Measurements from ENCODE around the gene CPA1. TPM values are rescaled to one million over a fixed set of nuclear protein-coding genes. Genes with fewer than 3 reads are reported as not detected.
A peak's percentile ranks its signal among the peaks of the same experiment; 100 is the strongest.

CPA1 gene
- polyA plus RNA-seq, 1 donor (not counting 4 experiments of a cell fraction or from before 2014, with no cell fraction given), result not detected

GRCh38 chr7:130333832-130334231 is 46.5 kb upstream of the CPA1 start:
- Histone ChIP-seq H3K4me2 (ENCODE audit: control insufficient read depth, extremely low read depth, insufficient read depth, low read depth, low read length) (no peak overlapping the region), H2AFZ (ENCODE audit: control insufficient read depth, low read length) (no peak overlapping the region), H3K9me3 (ENCODE audit: control insufficient read depth, low read depth, low read length) (no peaks in the 10 kb centered on the region), H3K27me3 (ENCODE audit: control insufficient read depth, extremely low read depth, insufficient read depth, low read length) (no peaks in the 10 kb centered on the region), H3K4me3 (ENCODE audit: control insufficient read depth in 2 of 3, extremely low read depth in 1 of 3, insufficient read depth in 2 of 3, low read depth in 1 of 3, low read length in 3 of 3) (no peak overlapping the region), H3K27ac (ENCODE audit: control insufficient read depth, insufficient read depth, low read length) (no peak overlapping the region), H4K20me1 (ENCODE audit: control insufficient read depth, extremely low read depth, insufficient read depth, low read length) (no peaks in the 10 kb centered on the region), H3K36me3 (ENCODE audit: control insufficient read depth in 2 of 2, extremely low read depth in 1 of 2, insufficient read depth in 2 of 2, low read length in 2 of 2) (no peaks in the 10 kb centered on the region), H3K4me1 (ENCODE audit: control insufficient read depth, extremely low read depth, insufficient read depth, low read length) (no peaks in the 10 kb centered on the region), H3K9ac (ENCODE audit: control insufficient read depth, extremely low read depth, insufficient read depth, low read length) (no peak overlapping the region), H3K9me1 (ENCODE audit: control insufficient read depth, extremely low read depth, insufficient read depth, low read length) (no peaks in the 10 kb centered on the region), H3K79me2 (ENCODE audit: control insufficient read depth, insufficient read depth, low read length) (no peaks in the 10 kb centered on the region)
- FAIRE-seq, result no peak
- no peak for DNase-seq (ENCODE audit: low read depth, low spot score)
- TF ChIP-seq CTCF (optimal IDR thresholded peaks at IDR 0.05 in 1 of 3, IDR thresholded peaks at IDR 0.05 in 1 of 3, conservative IDR thresholded peaks at IDR 0.05 in 1 of 3; ENCODE audit: extremely low read depth in 1 of 3, insufficient read depth in 2 of 3, low read length in 3 of 3), result no peak
- no peak for TF ChIP-seq EZH2 (IDR thresholded peaks at IDR 0.05; ENCODE audit: low read length)
- dilution Hi-C loops (cut with MboI; ENCODE audit: extremely low pct_ligation_motif_present, low sequenced_read_pairs), result no loop called here

- no peak overlapping the region for H3K9ac ChIP-seq (ENCODE audit: control insufficient read depth, extremely low read depth, insufficient read depth, low read length)
- H3K36me3 ChIP-seq (ENCODE audit: control insufficient read depth in 2 of 2, extremely low read depth in 1 of 2, insufficient read depth in 2 of 2, low read length in 2 of 2), result no peaks in the 10 kb centered on the region
- no peaks in the 10 kb centered on the region for H3K9me3 ChIP-seq (ENCODE audit: control insufficient read depth, low read depth, low read length)
- H3K4me2 ChIP-seq (ENCODE audit: control insufficient read depth, extremely low read depth, insufficient read depth, low read depth, low read length), result no peak overlapping the region
- FAIRE-seq, result no peak
- DNase-seq (ENCODE audit: low read depth, low spot score), result no peak
- peak overlapping the region; percentile 7 for H2AFZ ChIP-seq (ENCODE audit: control insufficient read depth, low read length)
- H3K27me3 ChIP-seq (ENCODE audit: control insufficient read depth, extremely low read depth, insufficient read depth, low read length), result no peaks in the 10 kb centered on the region
- no peak for TF ChIP-seq CTCF (optimal IDR thresholded peaks at IDR 0.05 in 1 of 3, IDR thresholded peaks at IDR 0.05 in 1 of 3, conservative IDR thresholded peaks at IDR 0.05 in 1 of 3; ENCODE audit: extremely low read depth in 1 of 3, insufficient read depth in 2 of 3, low read length in 3 of 3)
- TF ChIP-seq EZH2 (IDR thresholded peaks at IDR 0.05; ENCODE audit: low read length), result no peak
- H3K79me2 ChIP-seq (ENCODE audit: control insufficient read depth, insufficient read depth, low read length), result no peaks in the 10 kb centered on the region
- H3K4me3 ChIP-seq (ENCODE audit: control insufficient read depth in 2 of 3, extremely low read depth in 1 of 3, insufficient read depth in 2 of 3, low read depth in 1 of 3, low read length in 3 of 3), result no peak overlapping the region
- H3K9me1 ChIP-seq (ENCODE audit: control insufficient read depth, extremely low read depth, insufficient read depth, low read length), result no peaks in the 10 kb centered on the region
- H4K20me1 ChIP-seq (ENCODE audit: control insufficient read depth, extremely low read depth, insufficient read depth, low read length), result no peaks in the 10 kb centered on the region
- H3K4me1 ChIP-seq (ENCODE audit: control insufficient read depth, extremely low read depth, insufficient read depth, low read length), result no peaks in the 10 kb centered on the region
- H3K27ac ChIP-seq (ENCODE audit: control insufficient read depth, insufficient read depth, low read length), result no peak overlapping the region
- dilution Hi-C loops (cut with MboI; ENCODE audit: extremely low pct_ligation_motif_present, low sequenced_read_pairs), result no loop called here
Observed at GRCh38 chr7:130334274-130334673, 46.0 kb upstream of the CPA1 start.
